GM23338 (cell line): Measurements from ENCODE around the gene NFIB. TPM values are rescaled to one million over a fixed set of nuclear protein-coding genes. Genes with fewer than 3 reads are reported as not detected.

Experiments used
- ATAC-seq: fragments of 200-7000 bp; cut with Tn5 transposase; 3 replicates; pipeline ENCODE4 v1.9.1; 2020
- DNase-seq: peaks from one replicate; pipeline ENCODE4 v3.0.0-alpha.2; 2015; ENCODE audit warnings: low spot score
- H2AFZ ChIP-seq: fragments of 200-600 bp; sonication (generic); 2 replicates; pipeline ENCODE4 v1.8.0; 2016; ENCODE audit warnings: antibody characterized with exemption, mild to moderate bottlenecking, moderate library complexity
- H3F3A ChIP-seq: fragments of 200-600 bp; sonication (generic); replicated peaks from 2 replicates; pipeline ENCODE4 v1.8.0; 2017; ENCODE audit warnings: antibody characterized with exemption, mixed run types, low read depth
- H3K27ac ChIP-seq: fragments of 200-600 bp; sonication (generic); 2 replicates; pipeline ENCODE4 v1.6.1; 2016; ENCODE audit warnings: low read depth
- H3K27me3 ChIP-seq: fragments of 200-600 bp; sonication (generic); 2 replicates; pipeline ENCODE4 v1.8.0; 2016; ENCODE audit warnings: mild to moderate bottlenecking, mixed run types, moderate library complexity; ENCODE audit not compliant: insufficient read depth
- H3K36me3 ChIP-seq: fragments of 200-600 bp; sonication (generic); 2 replicates; pipeline ENCODE4 v1.8.0; 2016; ENCODE audit warnings: mild to moderate bottlenecking; ENCODE audit not compliant: insufficient read depth
- H3K4me1 ChIP-seq: fragments of 200-600 bp; sonication (generic); 2 replicates; pipeline ENCODE4 v1.8.0; 2016; ENCODE audit warnings: mild to moderate bottlenecking, moderate library complexity; ENCODE audit not compliant: insufficient read depth
- H3K4me2 ChIP-seq: fragments of 200-600 bp; sonication (generic); 2 replicates; pipeline ENCODE4 v1.7.1; 2017; ENCODE audit warnings: mixed run types
- H3K4me3 ChIP-seq: fragments of 200-600 bp; sonication (generic); 2 replicates; pipeline ENCODE4 v1.6.1; 2016; ENCODE audit warnings: mixed run types
- H3K79me2 ChIP-seq: fragments of 200-600 bp; sonication (generic); replicated peaks from 2 replicates; pipeline ENCODE4 v1.8.0; 2017; ENCODE audit warnings: mild to moderate bottlenecking; ENCODE audit not compliant: insufficient read depth
- H3K9me2 ChIP-seq: fragments of 200-600 bp; sonication (generic); 2 replicates; pipeline ENCODE4 v1.8.0; 2017; ENCODE audit not compliant: insufficient read depth
- H4K20me1 ChIP-seq: fragments of 200-600 bp; sonication (generic); replicated peaks from 2 replicates; pipeline ENCODE4 v1.8.0; 2017; ENCODE audit warnings: mild to moderate bottlenecking; ENCODE audit not compliant: insufficient read depth
- H3K27ac Mint-ChIP-seq: 2 replicates; pipeline ENCODE4 v1.8.0; 2020; ENCODE audit warnings: inconsistent platforms, mild to moderate bottlenecking, moderate library complexity, mixed read lengths
- H3K27me3 Mint-ChIP-seq: 3 replicates; pipeline ENCODE4 v1.8.0; 2022; ENCODE audit warnings: low read depth, mild to moderate bottlenecking, moderate library complexity, mixed read lengths, inconsistent platforms; ENCODE audit not compliant: insufficient read depth, poor library complexity
- H3K36me3 Mint-ChIP-seq: 3 replicates; pipeline ENCODE4 v1.8.0; 2021; ENCODE audit warnings: low read depth, mild to moderate bottlenecking, inconsistent platforms, moderate library complexity, mixed read lengths
- H3K4me1 Mint-ChIP-seq: 3 replicates; pipeline ENCODE4 v1.8.0; 2020; ENCODE audit warnings: mild to moderate bottlenecking, inconsistent platforms, mixed read lengths
- H3K4me3 Mint-ChIP-seq: 3 replicates; pipeline ENCODE4 v1.8.0; 2021; ENCODE audit warnings: moderate library complexity, mild to moderate bottlenecking, inconsistent platforms, mixed read lengths
- H3K9me3 Mint-ChIP-seq: 3 replicates; pipeline ENCODE4 v1.8.0; 2020; ENCODE audit warnings: moderate library complexity, mild to moderate bottlenecking, inconsistent platforms, mixed read lengths
- CREB1 ChIP-seq: fragments of 250-450 bp; sonication (Bioruptor Pico); IDR thresholded peaks from 2 replicates; pipeline ENCODE4 v1.5.0; 2020; ENCODE audit warnings: low read depth, mild to moderate bottlenecking, moderate library complexity
- ETS1 ChIP-seq: IDR thresholded peaks from 2 replicates; pipeline ENCODE4 v1.6.1; 2016; ENCODE audit warnings: antibody characterized with exemption
- EZH2 ChIP-seq: fragments of 200-600 bp; sonication (generic); IDR thresholded peaks from one replicate; pipeline ENCODE4 v1.8.0; 2017; ENCODE audit warnings: antibody characterized with exemption, mild to moderate bottlenecking, low read depth; ENCODE audit not compliant: unreplicated experiment
- EZH2phosphoT487 ChIP-seq: fragments of 200-600 bp; sonication (generic); IDR thresholded peaks from one replicate; pipeline ENCODE4 v1.8.1; 2018; ENCODE audit warnings: antibody characterized with exemption; ENCODE audit not compliant: unreplicated experiment
- NANOG ChIP-seq: IDR thresholded peaks from 2 replicates; pipeline ENCODE4 v1.6.1; 2016; ENCODE audit warnings: antibody characterized with exemption, borderline replicate concordance
- POLR2AphosphoS5 ChIP-seq: IDR thresholded peaks from 2 replicates; pipeline ENCODE4 v1.6.1; 2016; ENCODE audit warnings: antibody characterized with exemption, low read depth
- STAT1 ChIP-seq: IDR thresholded peaks from one replicate; pipeline ENCODE4 v1.6.1; 2016; ENCODE audit warnings: antibody characterized with exemption; ENCODE audit not compliant: unreplicated experiment
- ZNF114 ChIP-seq: fragments of 250-450 bp; sonication (Bioruptor Pico); IDR thresholded peaks from 2 replicates; pipeline ENCODE4 v1.5.0; 2020; ENCODE audit warnings: mild to moderate bottlenecking, moderate library complexity
- ZNF331 ChIP-seq: fragments of 250-450 bp; sonication (Bioruptor Pico); IDR thresholded peaks from 2 replicates; pipeline ENCODE4 v1.5.0; 2020; ENCODE audit warnings: low read depth, mild to moderate bottlenecking, moderate library complexity
- ZNF462 ChIP-seq: fragments of 250-450 bp; sonication (Bioruptor Pico); IDR thresholded peaks from 2 replicates; pipeline ENCODE4 v1.5.0; 2020; ENCODE audit warnings: mild to moderate bottlenecking, moderate library complexity
- polyA plus RNA-seq: library from polyadenylated mRNA; unstranded; fragments of >200 nt; fragmentation: Nextera tagmentation; extraction: Ambion mirVana; gene quantifications from 2 replicates; pipeline ENCODE4 v1.2.1, GENCODE V29; 2016
- total RNA-seq: library from RNA; depleted of rRNA; stranded (reverse); fragments of >200 nt; shearing (Covaris generic); gene quantifications from 2 replicates; pipeline ENCODE4 v1.2.3, GENCODE V29; 2014
- TF ChIP-seq, protein P1 (sequence below): IDR thresholded peaks from one replicate; pipeline ENCODE4 v1.6.1; 2018; ENCODE audit warnings: antibody characterized with exemption; ENCODE audit not compliant: unreplicated experiment
- TF ChIP-seq, protein P2 (sequence below), 2 experiments: fragments of 200-600 bp in 1 of 2; sonication (generic) in 1 of 2; conservative IDR thresholded peaks; 2 replicates each; pipeline versions ENCODE4 v1.5.1 to v1.6.1; 2016 to 2017; ENCODE audit warnings: antibody characterized with exemption in 2 of 2, low read depth in 2 of 2, mild to moderate bottlenecking in 2 of 2, moderate library complexity in 1 of 2

NFIB gene
- total and polyA plus RNA-seq, 2 experiments from 2014 or later: 3.9 to 4.7 TPM

- Histone ChIP-seq H2AFZ (no peak overlapping the region), H3K79me2 (no peaks in the 10 kb centered on the region), H3K27ac (no peak overlapping the region), H3K36me3 (no peaks in the 10 kb centered on the region), H3K27me3 (no peaks in the 10 kb centered on the region), H4K20me1 (no peaks in the 10 kb centered on the region), H3K4me1 (peaks cover 14% of the 10 kb centered on the region), H3F3A (no peaks in the 10 kb centered on the region), H3K4me3 (no peak overlapping the region), H3K4me2 (no peak overlapping the region), H3K9me2 (0 out of 2 replicates have a peak, but pooled peaks cover 8% of the 10 kb centered on the region)
- Mint-ChIP-seq H3K9me3 (no peaks in the 10 kb centered on the region), H3K4me3 (no peak overlapping the region), H3K4me1 (peaks cover 16% of the 10 kb centered on the region), H3K27ac (no peak overlapping the region), H3K27me3 (no peaks in the 10 kb centered on the region), H3K36me3 (no peaks in the 10 kb centered on the region; the same call in 2 of the 3 replicates)
- ATAC-seq (no peak), DNase-seq (no peak)
- TF ChIP-seq CREB1 (CRISPR knock-in tag) (no peak), ZNF331 (no peak), STAT1 (no peak), EZH2 (no peak), ETS1 (no peak), POLR2AphosphoS5 (no peak), EZH2phosphoT487 (no peak), ZNF462 (CRISPR knock-in tag) (no peak), ZNF114 (CRISPR knock-in tag) (no peak), NANOG (no peak)
- TF ChIP-seq, protein P1, sequence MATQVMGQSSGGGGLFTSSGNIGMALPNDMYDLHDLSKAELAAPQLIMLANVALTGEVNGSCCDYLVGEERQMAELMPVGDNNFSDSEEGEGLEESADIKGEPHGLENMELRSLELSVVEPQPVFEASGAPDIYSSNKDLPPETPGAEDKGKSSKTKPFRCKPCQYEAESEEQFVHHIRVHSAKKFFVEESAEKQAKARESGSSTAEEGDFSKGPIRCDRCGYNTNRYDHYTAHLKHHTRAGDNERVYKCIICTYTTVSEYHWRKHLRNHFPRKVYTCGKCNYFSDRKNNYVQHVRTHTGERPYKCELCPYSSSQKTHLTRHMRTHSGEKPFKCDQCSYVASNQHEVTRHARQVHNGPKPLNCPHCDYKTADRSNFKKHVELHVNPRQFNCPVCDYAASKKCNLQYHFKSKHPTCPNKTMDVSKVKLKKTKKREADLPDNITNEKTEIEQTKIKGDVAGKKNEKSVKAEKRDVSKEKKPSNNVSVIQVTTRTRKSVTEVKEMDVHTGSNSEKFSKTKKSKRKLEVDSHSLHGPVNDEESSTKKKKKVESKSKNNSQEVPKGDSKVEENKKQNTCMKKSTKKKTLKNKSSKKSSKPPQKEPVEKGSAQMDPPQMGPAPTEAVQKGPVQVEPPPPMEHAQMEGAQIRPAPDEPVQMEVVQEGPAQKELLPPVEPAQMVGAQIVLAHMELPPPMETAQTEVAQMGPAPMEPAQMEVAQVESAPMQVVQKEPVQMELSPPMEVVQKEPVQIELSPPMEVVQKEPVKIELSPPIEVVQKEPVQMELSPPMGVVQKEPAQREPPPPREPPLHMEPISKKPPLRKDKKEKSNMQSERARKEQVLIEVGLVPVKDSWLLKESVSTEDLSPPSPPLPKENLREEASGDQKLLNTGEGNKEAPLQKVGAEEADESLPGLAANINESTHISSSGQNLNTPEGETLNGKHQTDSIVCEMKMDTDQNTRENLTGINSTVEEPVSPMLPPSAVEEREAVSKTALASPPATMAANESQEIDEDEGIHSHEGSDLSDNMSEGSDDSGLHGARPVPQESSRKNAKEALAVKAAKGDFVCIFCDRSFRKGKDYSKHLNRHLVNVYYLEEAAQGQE: no peak
- TF ChIP-seq, protein P2, sequence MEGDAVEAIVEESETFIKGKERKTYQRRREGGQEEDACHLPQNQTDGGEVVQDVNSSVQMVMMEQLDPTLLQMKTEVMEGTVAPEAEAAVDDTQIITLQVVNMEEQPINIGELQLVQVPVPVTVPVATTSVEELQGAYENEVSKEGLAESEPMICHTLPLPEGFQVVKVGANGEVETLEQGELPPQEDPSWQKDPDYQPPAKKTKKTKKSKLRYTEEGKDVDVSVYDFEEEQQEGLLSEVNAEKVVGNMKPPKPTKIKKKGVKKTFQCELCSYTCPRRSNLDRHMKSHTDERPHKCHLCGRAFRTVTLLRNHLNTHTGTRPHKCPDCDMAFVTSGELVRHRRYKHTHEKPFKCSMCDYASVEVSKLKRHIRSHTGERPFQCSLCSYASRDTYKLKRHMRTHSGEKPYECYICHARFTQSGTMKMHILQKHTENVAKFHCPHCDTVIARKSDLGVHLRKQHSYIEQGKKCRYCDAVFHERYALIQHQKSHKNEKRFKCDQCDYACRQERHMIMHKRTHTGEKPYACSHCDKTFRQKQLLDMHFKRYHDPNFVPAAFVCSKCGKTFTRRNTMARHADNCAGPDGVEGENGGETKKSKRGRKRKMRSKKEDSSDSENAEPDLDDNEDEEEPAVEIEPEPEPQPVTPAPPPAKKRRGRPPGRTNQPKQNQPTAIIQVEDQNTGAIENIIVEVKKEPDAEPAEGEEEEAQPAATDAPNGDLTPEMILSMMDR (conservative IDR thresholded peaks at IDR 0.05; ENCODE audit: low read depth in 2 of 2): no peak
Observed at GRCh38 chr9:14262827-14263226, 51.1 kb downstream of the NFIB start.
